Stimulated activated CD8-positive, alpha-beta memory T cell treated with anti-CD3 and anti-CD28 coated beads, Interleukin-12 subunit alpha, Interleukin-12 subunit beta, amount 100 ng/mL, for 24 hours (primary cell): ENCODE data around the gene NCCRP1.

Experiments
- DNase-seq: peaks from one replicate; pipeline ENCODE4 v3.0.0-alpha.2; 2020; ENCODE audit errors: extremely low read depth

NCCRP1 gene

GRCh38 chr19:39180749-39181148, 16.0 kb upstream of the NCCRP1 start:
- no peak for DNase-seq

GRCh38 chr19:39181500-39182173, 15.1 kb upstream of the NCCRP1 start:
- DNase-seq, result no peak

DNA sequence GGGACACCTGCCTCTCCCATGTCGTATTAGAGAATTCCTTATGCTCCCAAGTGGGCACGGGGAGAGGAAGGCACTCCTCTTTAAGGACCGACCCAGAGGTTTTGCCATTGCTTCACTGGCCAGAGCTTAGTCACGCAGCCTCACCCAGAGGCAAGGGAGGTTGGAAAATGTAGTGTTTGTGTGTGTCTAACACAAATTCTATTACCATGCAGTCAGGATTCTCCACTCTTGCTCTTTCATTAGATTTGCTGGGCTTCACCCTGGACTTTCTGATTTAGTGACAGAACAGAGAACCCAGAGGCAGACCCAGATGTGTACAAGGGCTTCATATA, 14.6 kb upstream of the NCCRP1 start:
- DNase-seq, result no peak

- DNase-seq, result no peak
Observed at GRCh38 chr19:39183104-39183503, 13.7 kb upstream of the NCCRP1 start.

DNA sequence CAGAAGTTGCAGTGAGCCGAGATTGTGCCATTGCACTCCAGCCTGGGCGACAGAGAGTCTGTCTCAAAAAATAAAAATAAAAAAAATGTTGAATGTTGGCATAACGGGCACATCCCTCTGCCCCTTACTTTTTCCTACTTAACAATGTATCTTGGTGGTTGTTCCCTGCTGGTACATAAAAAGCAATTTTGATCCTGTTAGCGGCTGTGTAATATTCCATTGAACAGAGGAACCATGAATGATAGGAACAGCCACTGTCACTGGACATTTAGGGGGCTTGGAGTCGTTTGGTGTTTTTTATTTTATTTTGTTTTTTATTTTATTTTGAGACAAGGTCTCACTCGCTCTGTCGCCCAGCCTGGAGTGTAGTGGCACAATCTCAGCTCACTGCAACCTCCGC, 10.4 kb upstream of the NCCRP1 start:
- no peak for DNase-seq

DNA sequence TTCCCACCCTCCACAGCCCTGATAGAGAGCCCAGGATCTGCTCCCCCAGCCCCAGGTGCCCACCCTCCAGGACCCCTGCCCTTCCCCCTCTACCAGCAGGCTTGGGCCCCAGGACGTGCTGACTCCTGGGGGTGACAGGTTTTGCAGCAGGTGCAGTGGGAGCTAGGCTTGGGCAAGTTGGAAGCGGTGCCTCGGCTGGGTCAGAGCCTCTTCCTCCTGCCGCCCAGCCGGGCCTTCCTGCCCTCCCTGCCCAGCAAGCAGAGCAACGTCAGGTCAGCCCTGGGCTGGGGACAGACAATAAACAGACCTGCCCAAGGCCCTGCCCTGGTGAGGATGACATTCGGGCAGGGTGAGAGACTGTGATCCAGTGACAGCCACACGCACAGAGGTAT, 9.2 kb upstream of the NCCRP1 start:
- no peak for DNase-seq

DNA sequence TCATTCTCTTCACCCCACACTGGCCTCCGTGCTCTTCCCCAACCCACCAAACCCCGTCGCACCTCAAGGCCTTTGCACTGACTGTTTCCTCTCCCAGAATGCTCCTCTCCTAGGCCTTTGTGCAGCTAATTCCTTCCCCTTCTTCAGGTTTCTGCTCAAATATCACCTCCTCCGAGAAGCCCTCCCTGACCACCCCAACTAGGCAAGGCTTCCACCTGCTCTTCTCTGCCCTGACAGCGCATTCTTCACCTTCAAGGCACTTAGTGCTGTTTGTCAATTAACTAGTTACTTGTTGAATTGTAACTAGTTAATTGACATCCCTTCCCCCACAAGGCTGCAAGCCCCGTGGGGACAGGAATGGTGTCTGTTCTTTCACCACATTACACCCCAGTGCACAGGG, 7.8 kb upstream of the NCCRP1 start:
- DNase-seq, result no peak

DNA sequence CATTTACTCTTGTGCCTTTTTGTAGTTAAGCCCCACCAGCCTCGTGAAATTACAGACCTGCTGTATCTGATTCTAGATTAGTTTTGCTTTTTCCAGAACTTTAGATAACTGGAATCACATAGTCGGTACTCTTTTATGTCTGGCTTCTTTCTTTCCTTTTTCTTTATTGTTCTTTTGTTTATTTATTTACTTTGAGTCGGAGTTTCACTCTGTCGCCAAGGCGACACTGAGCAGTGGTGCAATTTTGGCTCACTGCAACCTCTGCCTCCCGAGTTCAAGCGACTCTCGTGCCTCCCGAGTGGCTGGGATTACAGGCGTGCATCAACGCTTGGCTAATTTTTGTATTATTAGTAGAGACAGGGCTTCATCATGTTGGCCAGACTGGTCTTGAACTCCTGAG, 6.0 kb upstream of the NCCRP1 start:
- no peak for DNase-seq

DNA sequence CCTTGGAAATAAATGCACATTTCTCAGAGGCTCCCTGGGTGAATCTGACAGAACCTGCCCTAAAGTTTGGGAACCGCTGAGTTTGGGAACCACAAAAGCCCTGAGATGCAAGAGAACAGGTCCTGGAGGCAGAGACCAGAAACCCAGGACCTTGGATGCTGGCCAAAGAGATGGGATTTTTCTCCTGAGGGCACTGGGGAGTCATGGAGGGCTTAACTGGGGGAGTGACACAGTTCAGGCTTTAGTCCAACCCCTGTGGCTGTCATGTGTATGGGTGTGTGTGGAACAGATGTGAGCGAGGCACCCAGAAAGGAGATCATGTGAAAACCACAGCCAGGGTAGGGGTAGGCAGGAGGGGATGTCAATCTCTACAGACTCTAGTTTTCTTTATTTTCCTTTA, 3.9 kb upstream of the NCCRP1 start:
- no peak for DNase-seq

- DNase-seq, result no peak
Observed at GRCh38 chr19:39193803-39194202, 3.0 kb upstream of the NCCRP1 start.

DNA sequence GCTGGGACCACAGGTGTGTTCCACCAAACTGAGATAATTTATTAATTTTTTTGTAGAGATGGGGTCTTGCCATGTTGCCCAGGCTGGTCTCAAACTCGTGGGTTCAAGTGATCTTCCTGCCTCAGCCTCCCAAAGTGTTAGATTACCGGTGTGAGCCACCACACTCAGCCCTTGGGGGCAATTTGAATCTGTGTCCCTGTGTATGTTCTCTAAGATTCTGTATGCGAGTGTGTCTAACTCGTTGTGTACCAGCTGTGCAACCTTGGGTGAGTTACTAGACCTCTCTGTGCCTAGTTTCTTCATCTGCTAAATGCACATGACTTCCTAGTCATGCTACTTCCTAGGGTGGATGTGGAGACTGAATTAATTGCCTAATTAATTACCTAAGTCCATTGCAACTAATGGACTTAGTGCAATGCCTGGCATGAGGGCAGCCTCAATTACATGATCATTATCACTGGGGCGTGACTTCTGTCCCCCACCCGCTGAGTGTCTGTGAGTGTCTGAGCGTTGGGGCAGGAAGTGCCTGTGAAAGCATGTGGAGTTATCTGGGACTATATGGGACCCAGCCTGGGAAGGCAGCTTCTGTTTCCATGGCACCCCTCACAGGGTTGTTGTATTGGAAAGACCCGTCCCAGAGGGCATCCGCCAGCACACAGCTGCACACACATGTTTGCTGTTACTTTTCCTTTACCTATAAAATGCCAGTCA, 1.8 kb upstream of the NCCRP1 start:
- DNase-seq, result no peak

- no peak for DNase-seq
Observed at GRCh38 chr19:39195755-39196154, 1.0 kb upstream of the NCCRP1 start.

GRCh38 chr19:39196320-39196719, 444 bp upstream of the NCCRP1 start:
- DNase-seq, result no peak

GRCh38 chr19:39197808-39198207, 1.0 kb downstream of the NCCRP1 start:
- no peak for DNase-seq

GRCh38 chr19:39199025-39199424, 2.3 kb downstream of the NCCRP1 start:
- DNase-seq, result no peak

- DNase-seq, result no peak
Observed at GRCh38 chr19:39200066-39200802, 3.5 kb downstream of the NCCRP1 start.

GRCh38 chr19:39200803-39201115, 4.0 kb downstream of the NCCRP1 start:
- DNase-seq, result no peak

- DNase-seq, result no peak
Observed at GRCh38 chr19:39202998-39203355, 6.2 kb downstream of the NCCRP1 start.

DNA sequence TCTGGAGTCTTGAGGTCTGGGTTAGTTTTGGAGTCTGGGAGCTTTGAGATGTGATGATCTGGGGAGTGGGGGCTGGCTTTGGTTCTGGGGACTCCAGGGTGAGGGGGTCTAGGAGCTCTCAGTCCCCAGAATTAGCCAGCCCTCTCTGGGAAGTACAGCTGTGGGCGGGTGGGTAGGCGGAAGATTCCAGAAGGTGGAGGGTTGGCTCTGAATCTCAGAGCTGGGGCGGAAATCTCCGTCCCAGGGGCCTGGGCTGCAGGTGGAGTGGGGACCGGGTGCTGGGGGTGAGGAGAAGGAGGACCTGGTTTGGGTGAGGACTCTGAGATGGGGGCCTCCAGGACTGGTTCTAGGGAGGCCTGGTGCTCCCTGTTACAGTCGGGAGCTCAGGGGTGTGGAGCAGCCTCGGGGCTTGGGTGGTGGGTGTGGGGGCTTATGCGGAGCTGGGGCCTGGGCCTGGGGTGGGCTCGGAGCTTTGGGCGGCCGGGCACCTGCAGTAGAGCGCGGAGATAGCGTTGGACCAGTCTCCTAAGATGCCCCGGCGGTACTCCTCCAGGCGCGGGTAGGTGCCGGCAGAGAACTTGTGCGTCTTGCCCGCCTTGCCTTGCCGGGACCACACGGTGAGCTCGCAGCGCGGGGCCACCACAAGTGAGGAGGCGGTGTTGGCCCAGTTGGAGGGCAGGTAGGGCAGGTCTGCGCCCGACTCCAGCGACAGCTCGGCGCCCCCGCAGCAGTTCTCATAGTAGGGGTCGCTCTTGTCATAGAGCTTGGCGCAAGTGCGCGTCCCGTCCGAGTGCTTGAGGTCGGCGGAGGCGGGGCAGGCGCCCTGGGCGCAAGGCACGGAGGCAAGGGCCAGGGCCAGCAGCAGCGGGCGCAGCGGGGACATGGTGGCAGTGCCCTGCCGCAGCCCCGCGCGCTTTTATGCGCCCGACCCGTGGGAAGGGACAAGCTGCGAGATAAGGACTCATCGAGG, 6.9 kb downstream of the NCCRP1 start, which contains the start of gene SYCN:
Gene SYCN, minus strand, starts transcription at position 892 of the 970 bp plus-strand sequence. Its CDS starts 9 bp downstream, at position 883.
- DNase-seq, result no peak

GRCh38 chr19:39205449-39205764, 8.6 kb downstream of the NCCRP1 start:
- no peak for DNase-seq

DNA sequence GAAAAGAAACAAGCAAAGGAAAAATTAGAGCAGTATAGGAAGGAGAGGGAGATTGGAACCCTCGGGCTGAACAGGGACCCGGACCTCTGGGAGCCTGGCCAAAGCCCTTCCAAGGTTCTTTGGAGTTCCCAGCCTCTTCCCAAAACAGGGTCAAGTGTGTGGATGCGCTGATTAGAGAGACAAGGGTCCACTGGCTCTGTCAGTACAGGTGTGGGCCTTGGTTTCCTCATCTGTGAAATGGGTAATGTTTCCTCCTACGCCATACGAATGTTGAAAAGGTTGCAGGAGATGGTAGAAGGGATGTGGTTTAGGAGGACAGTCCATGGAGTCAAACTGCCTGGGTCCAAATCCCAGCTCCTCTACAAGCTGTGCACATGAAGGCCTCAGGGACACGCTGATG, 9.4 kb downstream of the NCCRP1 start:
- DNase-seq, result no peak

- DNase-seq, result no peak
Observed at GRCh38 chr19:39207293-39207836, 10.6 kb downstream of the NCCRP1 start.
